Left ventricle myocardium inferior (tissue), 1 donor: ENCODE measurements around the gene MAB21L3. TPM values are rescaled to one million over a fixed set of nuclear protein-coding genes. Genes with fewer than 3 reads are reported as not detected.

Experiments used
- DNase-seq: peaks from one replicate; pipeline ENCODE4 v3.0.0-alpha.2; 2020
- H3K27ac ChIP-seq: fragments of 200-600 bp; replicated peaks from 2 replicates; pipeline ENCODE4 v1.8.0; 2021
- H3K27me3 ChIP-seq: fragments of 200-600 bp; 2 replicates; pipeline ENCODE4 v1.8.0; 2021; ENCODE audit warnings: low read depth
- H3K36me3 ChIP-seq: fragments of 200-600 bp; 2 replicates; pipeline ENCODE4 v1.8.0; 2021
- H3K4me1 ChIP-seq: fragments of 200-600 bp; 2 replicates; pipeline ENCODE4 v1.8.0; 2021
- H3K4me3 ChIP-seq: fragments of 200-600 bp; 2 replicates; pipeline ENCODE4 v1.8.0; 2021; ENCODE audit warnings: mild to moderate bottlenecking, moderate library complexity
- H3K9me3 ChIP-seq: fragments of 200-600 bp; replicated peaks from 2 replicates; pipeline ENCODE4 v1.8.0; 2021
- CTCF ChIP-seq: fragments of 200-600 bp; IDR thresholded peaks from 2 replicates; pipeline ENCODE4 v1.8.0; 2021; ENCODE audit warnings: antibody characterized with exemption, mild to moderate bottlenecking, borderline replicate concordance
- intact Hi-C: fragments of 100-400 bp; cut with micrococcal nuclease; formaldehyde crosslinking; loops from one replicate; pipeline ENCODE4 v1.11.0; 2022
- total RNA-seq: library from RNA; stranded (reverse); fragmentation: NEBNext Ultra II Directional; extraction: Animal tissue kit (Norgen Biotek cat#: 25700); gene quantifications from one replicate; pipeline ENCODE4 v1.2.1, GENCODE V29; 2021
- donor health status: DM: no; HTN: yes; CAD: no; lungs with severe emphysema.

MAB21L3 gene
- total RNA-seq, 1 donor from 2014 or later = not detected

- no peak for TF ChIP-seq CTCF
- DNase-seq = no peak
- H3K9me3 ChIP-seq = peaks cover 15% of the 10 kb centered on the region
- H3K4me3 ChIP-seq = no peak overlapping the region
- H3K4me1 ChIP-seq = peaks cover 20% of the 10 kb centered on the region
- H3K27me3 ChIP-seq = no peaks in the 10 kb centered on the region
- H3K36me3 ChIP-seq = no peaks in the 10 kb centered on the region
- intact Hi-C loops = loop anchor here (5.0 kb wide), 1 partner anchor 329 kb away; no protein-coding TSS in a partner anchor
- H3K27ac ChIP-seq = no peak overlapping the region
Observed at GRCh38 chr1:116153692-116154031, 42.5 kb downstream of the MAB21L3 start.

GRCh38 chr1:116154536-116154935 is 43.3 kb downstream of the MAB21L3 start:
- Histone ChIP-seq H3K27me3 (no peaks in the 10 kb centered on the region), H3K4me1 (peaks cover 20% of the 10 kb centered on the region), H3K9me3 (peaks cover 18% of the 10 kb centered on the region), H3K27ac (no peak overlapping the region), H3K4me3 (no peak overlapping the region), H3K36me3 (no peaks in the 10 kb centered on the region)
- DNase-seq = no peak
- intact Hi-C loops = loop anchor here (5.0 kb wide), 1 partner anchor 328 kb away; no protein-coding TSS in a partner anchor
- no peak for TF ChIP-seq CTCF

- no peak for TF ChIP-seq CTCF
- Histone ChIP-seq H3K36me3 (no peaks in the 10 kb centered on the region), H3K4me1 (peaks cover 3% of the 10 kb centered on the region), H3K27me3 (no peaks in the 10 kb centered on the region), H3K9me3 (peaks cover 18% of the 10 kb centered on the region), H3K4me3 (no peak overlapping the region), H3K27ac (no peak overlapping the region)
- intact Hi-C loops = no loop called here
- DNase-seq = no peak
Observed at GRCh38 chr1:116157096-116157495, 45.9 kb downstream of the MAB21L3 start.

GRCh38 chr1:116159177-116159576 is 48.0 kb downstream of the MAB21L3 start:
- H3K4me1 ChIP-seq = peaks cover 2% of the 10 kb centered on the region
- no peaks in the 10 kb centered on the region for H3K27me3 ChIP-seq
- no peak for DNase-seq
- no peak for TF ChIP-seq CTCF
- no peaks in the 10 kb centered on the region for H3K36me3 ChIP-seq
- intact Hi-C loops = no loop called here
- peaks cover 18% of the 10 kb centered on the region for H3K9me3 ChIP-seq
- no peak overlapping the region for H3K27ac ChIP-seq
- H3K4me3 ChIP-seq = no peak overlapping the region

GRCh38 chr1:116159611-116160010 is 48.4 kb downstream of the MAB21L3 start:
- no peak for TF ChIP-seq CTCF
- no peak for DNase-seq
- peaks cover 18% of the 10 kb centered on the region for H3K9me3 ChIP-seq
- no peaks in the 10 kb centered on the region for H3K36me3 ChIP-seq
- H3K27me3 ChIP-seq = no peaks in the 10 kb centered on the region
- H3K4me1 ChIP-seq = peaks cover 7% of the 10 kb centered on the region
- H3K27ac ChIP-seq = no peak overlapping the region
- intact Hi-C loops = no loop called here
- H3K4me3 ChIP-seq = no peak overlapping the region

- Histone ChIP-seq H3K4me1 (peaks cover 24% of the 10 kb centered on the region), H3K27me3 (no peaks in the 10 kb centered on the region), H3K27ac (no peak overlapping the region), H3K4me3 (no peak overlapping the region), H3K9me3 (peaks cover 18% of the 10 kb centered on the region), H3K36me3 (no peaks in the 10 kb centered on the region)
- TF ChIP-seq CTCF = no peak
- DNase-seq = no peak
- intact Hi-C loops = no loop called here
Observed at GRCh38 chr1:116161390-116161789, 50.2 kb downstream of the MAB21L3 start.
